Prostate gland (tissue), 2 donors: ENCODE data around the gene ENOX1. TPM values are rescaled to one million over a fixed set of nuclear protein-coding genes. Genes with fewer than 3 reads are reported as not detected.

Experiments
- DNase-seq: peaks from one replicate; pipeline ENCODE4 v3.0.0-alpha.2; 2019; ENCODE audit warnings: low spot score
- H3K27ac ChIP-seq, 2 donors: fragments of 200-600 bp; sonication (generic); 2 replicates each; pipeline ENCODE4 v1.5.1; 2017 to 2019
- H3K27me3 ChIP-seq: fragments of 200-600 bp; sonication (generic); replicated peaks from 2 replicates; pipeline ENCODE4 v1.5.1; 2019; ENCODE audit not compliant: insufficient read depth
- H3K36me3 ChIP-seq, 2 donors: fragments of 200-600 bp; sonication (generic); 1 replicate in 1 of 2; 2 replicates in 1 of 2; pipeline versions ENCODE4 v1.5.1 to v1.8.1; 2017 to 2019
- H3K4me1 ChIP-seq: fragments of 200-600 bp; sonication (generic); replicated peaks from 2 replicates; pipeline ENCODE4 v1.5.1; 2019
- H3K4me3 ChIP-seq, 2 donors: fragments of 200-600 bp; sonication (generic); 2 replicates each; pipeline ENCODE4 v1.5.1; 2017 to 2019
- H3K9me3 ChIP-seq: fragments of 200-600 bp; sonication (generic); 2 replicates; pipeline ENCODE4 v1.5.1; 2017
- CTCF ChIP-seq, 4 experiments: fragments of 200-600 bp in 2 of 4; fragments of 450-650 bp in 2 of 4; sonication (generic) in 2 of 4; IDR thresholded peaks; 1 replicate in 3 of 4; 2 replicates in 1 of 4; pipeline ENCODE4 v1.5.1; 2016 to 2019; ENCODE audit warnings: antibody characterized with exemption in 4 of 4, mild to moderate bottlenecking in 2 of 4, moderate library complexity in 2 of 4
- POLR2A ChIP-seq: fragments of 450-650 bp; IDR thresholded peaks from one replicate; pipeline ENCODE4 v1.6.1; 2016; ENCODE audit warnings: antibody characterized with exemption, mild to moderate bottlenecking
- POLR2AphosphoS5 ChIP-seq: sonication (generic); formaldehyde crosslinking; IDR thresholded peaks from one replicate; pipeline ENCODE4 v1.6.1; 2017; ENCODE audit warnings: antibody characterized with exemption
- WGBS: methylation state at CpG from one replicate; pipeline ENCODE4 v1.1.5; 2018; 5-methylcytosine and 5-hydroxymethylcytosine counted together
- intact Hi-C: fragments of 100-400 bp; cut with DNase I; formaldehyde crosslinking; loops from one replicate; pipeline ENCODE4 v1.14.2; 2022
- total RNA-seq, 2 donors: library from RNA; depleted of rRNA; stranded (reverse); fragments of >200 nt; gene quantifications; one replicate each; pipeline ENCODE4 v1.1.0, GENCODE V29; 2016

ENOX1 gene
- total RNA-seq, 2 donors from 2014 or later, result 4.5 to 5.3 TPM

- H3K4me3 ChIP-seq, result no peak overlapping the region
- no peak for DNase-seq
- no peaks in the 10 kb centered on the region for H3K9me3 ChIP-seq
- H3K4me1 ChIP-seq, result no peaks in the 10 kb centered on the region
- intact Hi-C loops, result no loop called here
- TF ChIP-seq POLR2A, result no peak
- TF ChIP-seq CTCF (IDR thresholded peaks at IDR 0.05), result no peak
- TF ChIP-seq POLR2AphosphoS5, result no peak
- H3K36me3 ChIP-seq, result no peaks in the 10 kb centered on the region
- H3K27ac ChIP-seq, result no peak overlapping the region
- H3K27me3 ChIP-seq, result no peaks in the 10 kb centered on the region
- 64% methylated on average over 5 of the region's 5 CpGs for WGBS
Measured at GRCh38 chr13:43383498-43384165, 403.1 kb downstream of the ENOX1 start.

- no peak for DNase-seq
- Histone ChIP-seq H3K9me3 (no peaks in the 10 kb centered on the region), H3K27me3 (no peaks in the 10 kb centered on the region), H3K36me3 (no peaks in the 10 kb centered on the region), H3K27ac (no peak overlapping the region), H3K4me3 (no peak overlapping the region), H3K4me1 (no peaks in the 10 kb centered on the region)
- WGBS, result 87% methylated on average over 1 of the region's 1 CpG
- TF ChIP-seq POLR2A (no peak), CTCF (IDR thresholded peaks at IDR 0.05) (no peak), POLR2AphosphoS5 (no peak)
- intact Hi-C loops, result no loop called here
Measured at GRCh38 chr13:43379738-43380137, 407.0 kb downstream of the ENOX1 start.

- intact Hi-C loops, result no loop called here
- H3K27ac ChIP-seq, result no peak overlapping the region
- no peaks in the 10 kb centered on the region for H3K4me1 ChIP-seq
- H3K36me3 ChIP-seq, result no peaks in the 10 kb centered on the region
- no peak overlapping the region for H3K4me3 ChIP-seq
- DNase-seq, result no peak
- no peak for TF ChIP-seq POLR2A
- TF ChIP-seq POLR2AphosphoS5, result no peak
- no peak for TF ChIP-seq CTCF (IDR thresholded peaks at IDR 0.05)
- WGBS, result 83% methylated on average over 1 of the region's 1 CpG
- no peaks in the 10 kb centered on the region for H3K9me3 ChIP-seq
- no peaks in the 10 kb centered on the region for H3K27me3 ChIP-seq
Measured at GRCh38 chr13:43377973-43378372, 408.8 kb downstream of the ENOX1 start.

- Histone ChIP-seq H3K27ac (no peak overlapping the region), H3K4me3 (no peak overlapping the region), H3K36me3 (no peaks in the 10 kb centered on the region), H3K9me3 (no peaks in the 10 kb centered on the region), H3K27me3 (no peaks in the 10 kb centered on the region), H3K4me1 (no peaks in the 10 kb centered on the region)
- TF ChIP-seq POLR2A (no peak), POLR2AphosphoS5 (no peak)
- WGBS, result 88% methylated on average over 3 of the region's 3 CpGs
- DNase-seq, result no peak
- intact Hi-C loops, result no loop called here
Measured at GRCh38 chr13:43377149-43377548, 409.6 kb downstream of the ENOX1 start.

GRCh38 chr13:43376596-43376995, 410.2 kb downstream of the ENOX1 start:
- intact Hi-C loops, result no loop called here
- Histone ChIP-seq H3K4me1 (no peaks in the 10 kb centered on the region), H3K36me3 (no peaks in the 10 kb centered on the region), H3K27me3 (no peaks in the 10 kb centered on the region), H3K4me3 (no peak overlapping the region), H3K27ac (no peak overlapping the region), H3K9me3 (no peaks in the 10 kb centered on the region)
- 95% methylated on average over 1 of the region's 1 CpG for WGBS
- DNase-seq, result no peak
- TF ChIP-seq POLR2A (no peak), CTCF (IDR thresholded peaks at IDR 0.05) (no peak), POLR2AphosphoS5 (no peak)
